Measurements from ENCODE around the gene CCNB1IP1. TPM values are rescaled to one million over a fixed set of nuclear protein-coding genes. Genes with fewer than 3 reads are reported as not detected.
"Not testable (repeated sequence)": the region's sequence is repeated elsewhere in the genome, so short reads cannot be mapped to it uniquely, and the experiment has no call there.

Gene CCNB1IP1
- total RNA-seq, 1 experiment from 2014 or later: 77.0 TPM

- no peak for ATAC-seq
- Histone ChIP-seq H3K9ac (ENCODE audit: low read length) (peak overlapping the region; percentile 68), H3K79me2 (ENCODE audit: insufficient read depth, low read length) (peaks cover 26% of the 10 kb centered on the region), H3K4me2 (ENCODE audit: low read length) (peak overlapping the region; percentile 76), H3K9me2 (ENCODE audit: insufficient read depth) (no peaks in the 10 kb centered on the region), H3K27me3 (ENCODE audit: insufficient read depth, low read length) (no peaks in the 10 kb centered on the region), H3K9me3 (ENCODE audit: control insufficient read depth in 1 of 2, insufficient read depth in 1 of 2, low read depth in 1 of 2, low read length in 2 of 2) (no peaks in the 10 kb centered on the region), H4K20me1 (ENCODE audit: insufficient read depth) (no peaks in the 10 kb centered on the region), H3K4me3 (replicated peaks in 1 of 2; ENCODE audit: low read depth in 1 of 2, low read length in 2 of 2) (peak overlapping the region; percentile 55 to 57), H2AFZ (ENCODE audit: low read depth, low read length, poor library complexity, severe bottlenecking) (peak overlapping the region; percentile 4), H3K27ac (ENCODE audit: low read depth, low read length) (peak overlapping the region; percentile 95; the same call in 1 of the 2 replicates), H3K4me1 (ENCODE audit: control insufficient read depth in 1 of 2, insufficient read depth in 2 of 2, low read length in 2 of 2) (peaks cover 5 to 15% of the 10 kb centered on the region in 2 experiments; a peak in 3 of 4 replicates), H3K36me3 (ENCODE audit: control insufficient read depth in 1 of 2, insufficient read depth in 2 of 2, low read length in 2 of 2) (peaks cover 11 to 17% of the 10 kb centered on the region in 2 experiments; a peak in 3 of 4 replicates)
- intact Hi-C loops (cut with micrococcal nuclease): loop anchor here (2.0 to 5.0 kb wide), 2 partner anchors 71 to 339 kb away; partner anchors contain the start of gene TEP1
- ChIA-PET CTCF (interaction anchor here (0.6 to 3.0 kb wide), 5 partner anchors 9 to 268 kb away, joined by 3 to 17 read pairs (median 9); partner anchors contain the start of gene CCNB1IP1), RAD21 (ENCODE audit: low non-redundant PET in 1 of 2, low total read pairs in 2 of 2, uncharacterized antibody in 2 of 2, unreplicated experiment in 2 of 2) (no interaction called here), POLR2A (interaction anchor here (1.0 to 4.3 kb wide), 10 partner anchors 8 to 341 kb away, joined by 3 to 47 read pairs (median 8); partner anchors contain the start of genes APEX1, CCNB1IP1, OSGEP and RNASE4)
- DNase-seq (ENCODE audit: low read depth, low spot score): no peak
- BruUV-seq (replicated peaks): no TSS peak
- TF ChIP-seq REST (IDR thresholded peaks at IDR 0.05; ENCODE audit: low read depth): no peak
- no peak for TF ChIP-seq POLR2A (IDR thresholded peaks at IDR 0.05; ENCODE audit: borderline replicate concordance, extremely low read depth, insufficient read depth, insufficient read length)
- TF ChIP-seq FOSL1 (IDR thresholded peaks at IDR 0.05; ENCODE audit: low read depth): no peak
- TF ChIP-seq RAD21 (IDR thresholded peaks at IDR 0.05; ENCODE audit: low read depth): no peak
- TF ChIP-seq YY1 (IDR thresholded peaks at IDR 0.05; ENCODE audit: extremely low read depth, insufficient replicate concordance, low read depth, low read length): no peak
- TF ChIP-seq TCF7L2 (IDR thresholded peaks at IDR 0.05; ENCODE audit: borderline replicate concordance, extremely low read depth, insufficient read depth, insufficient read length): no peak
- no peak for TF ChIP-seq ATF3 (IDR thresholded peaks at IDR 0.05)
- TF ChIP-seq CEBPB (IDR thresholded peaks at IDR 0.05; ENCODE audit: low read depth): no peak
- no peak for TF ChIP-seq ZFX (IDR thresholded peaks at IDR 0.05)
These were observed 8.6 kb upstream of the CCNB1IP1 start for GRCh38 chr14:20341646-20342045.

- CTCF ChIA-PET: interaction anchor here (1.0 to 3.0 kb wide), 3 partner anchors 13 to 266 kb away, joined by 3 to 17 read pairs (median 9); no protein-coding TSS in a partner anchor
These were observed 8.0 kb upstream of the CCNB1IP1 start for GRCh38 chr14:20341032-20341431.

More at GRCh38 chr14:20341032-20341431, 8.0 kb upstream of the CCNB1IP1 start:
- H3K27me3 ChIP-seq (ENCODE audit: insufficient read depth, low read length); H3K9ac ChIP-seq (ENCODE audit: low read length); H2AFZ ChIP-seq (ENCODE audit: low read depth, low read length, poor library complexity, severe bottlenecking); H3K9me3 ChIP-seq (ENCODE audit: control insufficient read depth in 1 of 2, insufficient read depth in 1 of 2, low read depth in 1 of 2, low read length in 2 of 2); DNase-seq (ENCODE audit: low read depth, low spot score); H3K4me3 ChIP-seq (replicated peaks in 1 of 2; ENCODE audit: low read depth in 1 of 2, low read length in 2 of 2); H4K20me1 ChIP-seq (ENCODE audit: insufficient read depth); BruUV-seq (replicated peaks); RAD21 ChIA-PET (ENCODE audit: low non-redundant PET in 1 of 2, low total read pairs in 2 of 2, uncharacterized antibody in 2 of 2, unreplicated experiment in 2 of 2); ATAC-seq; H3K9me2 ChIP-seq (ENCODE audit: insufficient read depth): not testable (repeated sequence)
- POLR2A ChIA-PET: interaction anchor here (1.0 to 4.3 kb wide), 5 partner anchors 8 to 267 kb away, joined by 3 to 41 read pairs (median 4); partner anchors contain the start of genes APEX1, CCNB1IP1 and OSGEP
- peaks cover 5 to 15% of the 10 kb centered on the region in 2 experiments; a peak in 3 of 4 replicates for H3K4me1 ChIP-seq (ENCODE audit: control insufficient read depth in 1 of 2, insufficient read depth in 2 of 2, low read length in 2 of 2)
- H3K4me2 ChIP-seq (ENCODE audit: low read length): peak overlapping the region; percentile 76; the same call in 1 of the 2 replicates
- intact Hi-C loops (cut with micrococcal nuclease): loop anchor here (5.0 kb wide), 1 partner anchor 71 kb away; the partner anchor contains the start of gene TEP1
- H3K27ac ChIP-seq (ENCODE audit: low read depth, low read length): peak overlapping the region; percentile 95; the same call in 1 of the 2 replicates
- peaks cover 25% of the 10 kb centered on the region for H3K79me2 ChIP-seq (ENCODE audit: insufficient read depth, low read length)
- peaks cover 11 to 13% of the 10 kb centered on the region in 2 experiments; a peak in 3 of 4 replicates for H3K36me3 ChIP-seq (ENCODE audit: control insufficient read depth in 1 of 2, insufficient read depth in 2 of 2, low read length in 2 of 2)
